Endodermal cell (in vitro differentiated cells): ENCODE measurements around the gene RPL7A. TPM values are rescaled to one million over a fixed set of nuclear protein-coding genes. Genes with fewer than 3 reads are reported as not detected.

Experiments used
- DNase-seq: peaks from one replicate; pipeline ENCODE4 v3.0.0-alpha.2; 2017
- H3K27ac ChIP-seq: 2 replicates; pipeline ENCODE4 v1.5.1; 2013; ENCODE audit warnings: mild to moderate bottlenecking, low read depth, low read length, moderate library complexity
- H3K27me3 ChIP-seq: 2 replicates; pipeline ENCODE4 v1.6.1; 2013; ENCODE audit warnings: mild to moderate bottlenecking, low read length, moderate library complexity; ENCODE audit not compliant: insufficient read depth, control insufficient read depth, poor library complexity, severe bottlenecking
- H3K36me3 ChIP-seq: 2 replicates; pipeline ENCODE4 v1.7.0; 2013; ENCODE audit warnings: mild to moderate bottlenecking, low read length, moderate library complexity; ENCODE audit not compliant: control insufficient read depth, insufficient read depth
- H3K4me1 ChIP-seq: one replicate; pipeline ENCODE4 v1.7.0; 2013; ENCODE audit warnings: low read length; ENCODE audit not compliant: control insufficient read depth, insufficient read depth
- H3K4me3 ChIP-seq: 2 replicates; pipeline ENCODE4 v1.5.1; 2013; ENCODE audit warnings: mild to moderate bottlenecking, low read length, moderate library complexity
- H3K9ac ChIP-seq: 2 replicates; pipeline ENCODE4 v1.6.1; 2013; ENCODE audit warnings: mild to moderate bottlenecking, low read length, moderate library complexity; ENCODE audit not compliant: poor library complexity, severe bottlenecking; ENCODE audit errors: extremely low read depth
- H3K9me3 ChIP-seq: 2 replicates; pipeline ENCODE4 v1.6.1; 2013; ENCODE audit warnings: mild to moderate bottlenecking, low read length, moderate library complexity; ENCODE audit not compliant: control insufficient read depth
- H3K27ac Mint-ChIP-seq: 2 replicates; pipeline ENCODE4 v1.8.0; 2020; ENCODE audit warnings: mixed read lengths
- H3K27me3 Mint-ChIP-seq: 2 replicates; pipeline ENCODE4 v1.8.0; 2021; ENCODE audit warnings: mild to moderate bottlenecking, mixed read lengths; ENCODE audit not compliant: insufficient read depth
- H3K36me3 Mint-ChIP-seq: 2 replicates; pipeline ENCODE4 v1.8.0; 2020; ENCODE audit warnings: low read depth, mixed read lengths
- H3K4me1 Mint-ChIP-seq: 2 replicates; pipeline ENCODE4 v1.8.0; 2020; ENCODE audit warnings: mixed read lengths
- H3K4me3 Mint-ChIP-seq: 2 replicates; pipeline ENCODE4 v1.8.0; 2020; ENCODE audit warnings: mild to moderate bottlenecking, moderate library complexity, mixed read lengths
- H3K9me3 Mint-ChIP-seq: 2 replicates; pipeline ENCODE4 v1.8.0; 2020; ENCODE audit warnings: mild to moderate bottlenecking, mixed read lengths
- CTCF ChIP-seq: fragments of 200-600 bp; sonication (generic); conservative IDR thresholded peaks from 2 replicates; pipeline ENCODE4 v1.5.0; 2021; ENCODE audit warnings: antibody characterized with exemption, mild to moderate bottlenecking
- WGBS, 2 experiments: methylation state at CpG; one replicate each; pipeline versions ENCODE4 v1.1.5 to v1.1.7; 2013; ENCODE audit warnings: missing lambda C conversion rate in 2 of 2, mixed read lengths in 1 of 2; ENCODE audit not compliant: insufficient coverage in 1 of 2, insufficient read length in 1 of 2; 5-methylcytosine and 5-hydroxymethylcytosine counted together
- total RNA-seq, 2 donors: library from RNA; stranded (reverse); fragmentation: NEBNext Ultra II Directional in 1 of 2; extraction: Animal tissue kit (Norgen Biotek cat#: 25700) in 1 of 2; gene quantifications; 2 replicates in 1 of 2; 3 replicates in 1 of 2; pipeline ENCODE4 v1.2.1, GENCODE V29; 2021

The RPL7A gene
- total RNA-seq, 2 donors from 2014 or later: 2,418 to 2,634 TPM

- TF ChIP-seq CTCF: no peak
- no peak overlapping the region for H3K27ac ChIP-seq
- 88 to 90% methylated on average over 15 of the region's 15 CpGs for WGBS, 2 experiments
- H3K4me1 Mint-ChIP-seq: peaks cover 24% of the 10 kb centered on the region
- peaks cover 70% of the 10 kb centered on the region for H3K36me3 Mint-ChIP-seq
- H3K4me3 Mint-ChIP-seq: peak overlapping the region; percentile 98
- DNase-seq: no peak
- H3K4me3 ChIP-seq: peak overlapping the region; percentile 83
- H3K4me1 ChIP-seq: no peaks in the 10 kb centered on the region
- no peaks in the 10 kb centered on the region for H3K27me3 ChIP-seq
- no peaks in the 10 kb centered on the region for H3K9me3 ChIP-seq
- H3K27me3 Mint-ChIP-seq: no peaks in the 10 kb centered on the region
- no peaks in the 10 kb centered on the region for H3K9me3 Mint-ChIP-seq
- H3K36me3 ChIP-seq: peaks cover 61% of the 10 kb centered on the region
- H3K9ac ChIP-seq: no peak overlapping the region
- H3K27ac Mint-ChIP-seq: peak overlapping the region; percentile 99
These were observed 2.1 kb downstream of the RPL7A start for GRCh38 chr9:133349965-133350616.

GRCh38 chr9:133351526-133351907 lies 3.5 kb downstream of the RPL7A start:
- H3K9ac ChIP-seq: no peak overlapping the region
- Mint-ChIP-seq H3K4me1 (peaks cover 22% of the 10 kb centered on the region), H3K9me3 (no peaks in the 10 kb centered on the region), H3K27me3 (no peaks in the 10 kb centered on the region), H3K27ac (peak overlapping the region; percentile 75), H3K4me3 (no peak overlapping the region), H3K36me3 (peaks cover 57% of the 10 kb centered on the region)
- 94 to 100% methylated on average over 1 to 3 of the region's 3 CpGs for WGBS, 2 experiments
- H3K27me3 ChIP-seq: no peaks in the 10 kb centered on the region
- H3K4me3 ChIP-seq: no peak overlapping the region
- no peaks in the 10 kb centered on the region for H3K4me1 ChIP-seq
- DNase-seq: no peak
- TF ChIP-seq CTCF: no peak
- H3K9me3 ChIP-seq: no peaks in the 10 kb centered on the region
- H3K36me3 ChIP-seq: peaks cover 49% of the 10 kb centered on the region
- H3K27ac ChIP-seq: no peak overlapping the region

- H3K4me1 Mint-ChIP-seq: peaks cover 17% of the 10 kb centered on the region
- peak; percentile 85 for TF ChIP-seq CTCF
- H3K27me3 Mint-ChIP-seq: no peaks in the 10 kb centered on the region
- WGBS, 2 experiments: 89 to 92% methylated on average over 11 to 14 of the region's 14 CpGs
- peak; percentile 93 for DNase-seq
- peaks cover 49% of the 10 kb centered on the region for H3K36me3 ChIP-seq
- no peaks in the 10 kb centered on the region for H3K4me1 ChIP-seq
- H3K27ac ChIP-seq: no peak overlapping the region
- H3K9me3 Mint-ChIP-seq: no peaks in the 10 kb centered on the region
- H3K9ac ChIP-seq: no peak overlapping the region
- H3K9me3 ChIP-seq: no peaks in the 10 kb centered on the region
- no peak overlapping the region for H3K4me3 ChIP-seq
- H3K27ac Mint-ChIP-seq: peak overlapping the region; percentile 75
- H3K27me3 ChIP-seq: no peaks in the 10 kb centered on the region
- peaks cover 54% of the 10 kb centered on the region for H3K36me3 Mint-ChIP-seq
- no peak overlapping the region for H3K4me3 Mint-ChIP-seq
These were observed 4.1 kb downstream of the RPL7A start for GRCh38 chr9:133351908-133352634.
